CD4-positive, alpha-beta T cell treated with Interleukin-17A for 4 hours (primary cell): ENCODE measurements around the gene GULP1.
"Not testable (repeated sequence)": the region's sequence is repeated elsewhere in the genome, so short reads cannot be mapped to it uniquely, and the experiment has no call there.

ENCODE experiments used
- DNase-seq: peaks from one replicate; pipeline ENCODE4 v3.0.0-alpha.2; 2020; ENCODE audit warnings: mixed read lengths

Gene GULP1

DNA sequence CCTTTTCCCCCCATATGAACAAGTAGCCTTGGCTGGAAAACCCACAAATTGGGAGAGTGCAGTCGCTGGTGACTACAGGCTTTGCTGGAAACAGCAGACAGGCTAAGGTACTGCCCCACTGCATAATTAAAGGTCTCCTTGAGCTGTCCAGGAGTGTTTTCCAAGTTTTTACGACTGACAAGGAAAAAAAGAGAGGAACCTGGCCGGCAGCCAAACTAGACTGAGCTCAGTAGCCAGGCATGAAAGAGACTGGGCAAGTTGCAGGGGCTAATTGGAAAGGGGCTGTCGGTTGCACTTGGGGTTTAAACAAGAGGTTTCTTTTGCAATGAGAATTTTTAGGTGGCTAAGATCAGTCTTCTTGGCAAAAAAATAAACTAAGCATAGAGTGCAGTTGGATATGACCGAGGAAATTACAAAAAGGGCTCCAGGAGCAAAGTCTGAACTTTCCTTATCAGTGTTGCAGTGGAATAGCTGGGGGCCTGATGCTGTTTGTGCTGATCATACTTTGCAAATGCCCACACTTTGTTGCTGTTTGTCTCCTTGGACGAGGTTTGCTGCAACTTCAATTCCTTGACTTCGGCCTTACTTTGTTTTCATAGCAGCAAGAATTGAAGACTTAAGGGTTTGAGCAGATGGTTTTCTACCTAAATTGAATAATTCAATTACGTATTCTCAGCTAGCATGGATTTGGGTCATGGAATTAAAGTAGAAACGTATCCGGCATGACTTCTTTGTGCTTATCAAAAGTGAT lies 2.1 kb downstream of the GULP1 start:
- DNase-seq = no peak

- DNase-seq = no peak
These were observed 2.8 kb downstream of the GULP1 start for GRCh38 chr2:188294352-188294926.

- DNase-seq = no peak
These were observed 3.5 kb downstream of the GULP1 start for GRCh38 chr2:188295067-188295685.

DNA sequence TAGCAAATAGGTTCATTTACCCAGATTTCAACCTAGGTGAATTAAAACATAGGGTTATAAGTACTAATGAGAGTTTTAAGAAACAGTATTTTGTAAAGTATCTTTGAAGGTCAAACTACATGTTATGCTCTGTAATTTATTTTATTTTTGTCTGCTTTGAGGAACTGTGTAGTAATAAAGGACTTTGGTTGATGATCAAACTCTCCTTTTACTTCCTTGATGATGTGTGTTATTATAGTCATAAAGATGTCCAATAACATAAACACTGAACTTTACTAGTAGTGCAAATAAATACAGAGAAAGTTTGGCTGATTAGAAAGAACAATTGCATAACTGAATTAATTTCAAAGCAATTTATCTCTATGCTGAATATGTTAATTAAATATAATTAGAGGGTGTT lies 6.3 kb downstream of the GULP1 start:
- no peak for DNase-seq

DNA sequence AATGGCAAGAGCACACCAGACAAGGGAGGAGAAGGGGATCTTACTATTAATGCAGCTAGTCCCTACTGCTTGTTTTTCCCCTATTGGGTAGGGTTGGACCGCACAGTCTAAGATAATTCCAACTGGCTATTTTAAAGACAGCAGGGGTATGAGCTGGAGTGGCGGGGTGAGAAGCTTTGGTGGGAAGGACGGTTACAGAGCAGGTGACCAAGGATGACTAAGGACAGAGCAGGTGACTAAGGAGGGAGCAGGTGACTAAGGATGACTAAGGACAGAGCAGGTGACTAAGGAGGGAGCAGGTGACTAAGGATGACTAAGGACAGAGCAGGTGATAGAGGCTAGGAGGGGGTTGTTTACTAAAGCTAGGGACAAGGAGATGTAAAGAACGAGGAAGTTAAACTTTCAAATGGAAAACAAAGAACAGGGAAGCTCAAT lies 7.3 kb downstream of the GULP1 start:
- not testable (repeated sequence) for DNase-seq

GRCh38 chr2:188303363-188304031 lies 11.8 kb downstream of the GULP1 start:
- no peak for DNase-seq

- no peak for DNase-seq
These were observed 13.6 kb downstream of the GULP1 start for GRCh38 chr2:188305271-188305670.

DNA sequence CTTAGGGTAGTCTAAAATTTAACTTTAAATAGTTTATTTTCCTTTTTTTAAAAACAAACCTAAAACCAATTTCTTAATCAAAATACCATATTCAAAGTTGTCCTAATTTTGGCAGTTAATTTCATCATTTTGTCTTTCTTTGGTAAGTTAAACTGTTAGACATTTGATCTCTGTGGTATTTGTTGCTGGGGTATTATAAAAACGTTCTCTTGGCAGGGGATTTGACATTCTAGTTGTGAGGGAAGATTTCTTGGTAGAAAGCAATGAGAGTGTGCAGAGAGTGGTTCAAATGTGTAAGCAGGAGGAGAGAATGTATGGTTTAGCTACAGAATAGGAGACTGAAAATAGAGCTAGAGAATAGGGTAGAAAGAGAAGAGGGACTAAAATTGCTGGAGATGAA lies 14.6 kb downstream of the GULP1 start:
- no peak for DNase-seq

DNA sequence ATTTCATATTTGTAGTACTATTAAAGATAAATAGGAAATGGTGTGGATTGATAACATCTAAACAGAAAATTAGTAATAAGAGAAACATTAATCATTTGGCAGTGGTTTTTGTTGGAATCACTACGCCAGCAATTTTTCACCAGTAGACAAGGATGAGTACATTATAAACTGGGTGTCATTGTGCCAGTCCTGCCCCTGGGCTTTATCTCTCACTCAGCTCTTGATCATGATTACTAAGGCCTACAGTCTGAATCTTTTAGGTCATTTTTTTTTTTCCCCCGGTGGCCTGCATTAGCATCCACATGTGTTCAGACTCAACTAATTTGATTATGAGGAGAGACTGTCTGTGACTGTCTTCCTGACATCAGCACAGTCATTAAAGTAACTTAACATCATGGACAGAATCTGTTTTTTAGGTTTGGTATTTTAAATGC lies 16.2 kb downstream of the GULP1 start:
- DNase-seq = no peak

GRCh38 chr2:188308483-188308882 lies 16.8 kb downstream of the GULP1 start:
- no peak for DNase-seq

- no peak for DNase-seq
These were observed 17.7 kb downstream of the GULP1 start for GRCh38 chr2:188309364-188309763.

DNA sequence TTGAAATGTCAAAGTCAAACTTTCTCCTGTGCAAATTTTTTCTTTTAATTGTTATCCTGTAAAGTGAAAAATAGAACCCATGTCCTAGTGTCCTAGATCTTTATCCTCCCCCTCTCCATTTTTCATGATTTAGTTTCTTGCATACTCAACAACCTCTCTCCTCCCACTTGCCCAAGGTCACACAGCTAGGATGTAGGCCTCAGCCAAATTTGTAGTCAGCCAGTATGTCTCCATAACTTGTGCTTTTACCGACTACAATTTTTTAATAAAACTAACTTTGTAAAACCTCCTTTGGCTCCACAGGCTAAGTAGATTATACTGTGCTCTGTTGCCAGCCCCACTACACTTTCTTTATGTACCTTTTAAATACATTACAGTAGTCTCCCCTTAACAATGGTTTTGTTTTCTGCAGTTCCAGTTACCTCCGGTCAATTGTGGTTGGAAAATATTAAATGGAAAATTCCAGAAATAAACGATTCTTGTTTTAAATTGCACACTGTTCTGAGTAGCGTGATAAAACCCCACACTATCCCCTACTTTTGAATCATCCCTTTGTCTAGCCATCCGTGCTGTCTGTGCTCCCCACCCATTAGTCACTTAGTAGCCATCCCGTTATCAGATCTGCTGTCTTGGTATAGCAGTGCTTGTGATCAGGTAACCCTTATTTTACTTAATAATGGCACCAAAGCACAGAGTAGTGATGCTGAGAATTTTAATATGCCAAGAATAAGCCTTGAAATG lies 22.8 kb downstream of the GULP1 start:
- no peak for DNase-seq

DNA sequence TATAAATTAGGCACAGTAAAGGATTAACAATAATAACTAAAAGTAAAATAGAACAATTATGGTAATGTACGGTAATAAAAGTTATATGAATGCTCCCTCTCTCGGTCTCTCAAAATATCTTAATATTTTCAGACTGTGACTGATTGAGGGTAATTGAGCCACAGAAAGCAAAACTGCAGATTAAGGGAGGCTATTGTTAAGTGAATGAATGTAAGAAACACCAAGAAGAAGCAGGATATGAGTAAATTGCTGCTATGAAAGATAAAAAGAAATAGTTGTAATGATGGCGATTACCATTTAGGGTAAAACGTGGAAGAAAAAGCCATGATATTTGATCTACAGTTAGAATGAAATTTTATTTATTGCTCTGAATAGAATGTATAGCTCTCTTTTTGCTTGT lies 24.1 kb downstream of the GULP1 start:
- DNase-seq = no peak

GRCh38 chr2:188316342-188316741 lies 24.7 kb downstream of the GULP1 start:
- DNase-seq = no peak

GRCh38 chr2:188316791-188317423 lies 25.2 kb downstream of the GULP1 start:
- DNase-seq = no peak

GRCh38 chr2:188318161-188318749 lies 26.6 kb downstream of the GULP1 start:
- no peak for DNase-seq

- DNase-seq = no peak
These were observed 28.2 kb downstream of the GULP1 start for GRCh38 chr2:188319838-188320237.

GRCh38 chr2:188320861-188321260 lies 29.2 kb downstream of the GULP1 start:
- DNase-seq = no peak

GRCh38 chr2:188322569-188323551 lies 31.2 kb downstream of the GULP1 start:
- no peak for DNase-seq

- DNase-seq = no peak
These were observed 32.4 kb downstream of the GULP1 start for GRCh38 chr2:188324067-188324466.

DNA sequence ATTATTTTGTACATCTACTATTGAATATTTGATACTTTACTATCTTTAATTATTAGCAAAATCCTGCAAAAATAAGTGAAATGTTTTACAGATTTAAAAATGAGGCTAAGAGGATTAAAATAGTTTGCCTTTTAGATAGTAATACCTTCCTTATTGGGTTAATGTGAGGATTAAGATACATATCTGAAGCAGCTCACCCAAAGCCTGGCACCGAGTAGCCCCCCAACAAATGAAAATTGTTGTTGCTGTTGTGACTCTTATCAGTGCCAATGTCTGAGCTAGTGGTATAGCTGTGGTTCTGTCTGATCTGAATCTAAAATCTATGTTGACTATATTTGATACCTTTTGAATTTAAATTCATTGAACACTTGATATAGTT lies 34.6 kb downstream of the GULP1 start:
- DNase-seq = no peak
